ENCODE measurements around the gene TSPY3.
"Not testable (repeated sequence)": the region's sequence is repeated elsewhere in the genome, so short reads cannot be mapped to it uniquely, and the experiment has no call there.

The TSPY3 gene

GRCh38 chrY:9398121-9398520 lies at the start of gene TSPY3:
TSS of gene TSPY3 (plus strand) at chrY:9398421. CDS start at chrY:9398467, 46 bp downstream.
- DNase-seq (ENCODE audit: low spot score): not testable (repeated sequence)

- DNase-seq (ENCODE audit: low spot score): not testable (repeated sequence)
Observed at GRCh38 chrY:9357497-9357896, 40.7 kb upstream of the TSPY3 start, which contains the start of gene TSPY8. TSS of gene TSPY8 (plus strand) at chrY:9357797. CDS start at chrY:9357843, 46 bp downstream.

GRCh38 chrY:9396527-9396926 lies 1.7 kb upstream of the TSPY3 start:
- not testable (repeated sequence) for DNase-seq (ENCODE audit: low spot score)
